Stimulated activated CD4-positive, alpha-beta T cell treated with anti-CD3 and anti-CD28 coated beads, Interleukin-2, amount 100 ng/mL, for 24 hours (primary cell): ENCODE measurements around the gene ABCA7.

Experiments used
- DNase-seq, 2 donors: peaks; one replicate each; pipeline ENCODE4 v3.0.0-alpha.2; 2020

ABCA7 gene, protein sequence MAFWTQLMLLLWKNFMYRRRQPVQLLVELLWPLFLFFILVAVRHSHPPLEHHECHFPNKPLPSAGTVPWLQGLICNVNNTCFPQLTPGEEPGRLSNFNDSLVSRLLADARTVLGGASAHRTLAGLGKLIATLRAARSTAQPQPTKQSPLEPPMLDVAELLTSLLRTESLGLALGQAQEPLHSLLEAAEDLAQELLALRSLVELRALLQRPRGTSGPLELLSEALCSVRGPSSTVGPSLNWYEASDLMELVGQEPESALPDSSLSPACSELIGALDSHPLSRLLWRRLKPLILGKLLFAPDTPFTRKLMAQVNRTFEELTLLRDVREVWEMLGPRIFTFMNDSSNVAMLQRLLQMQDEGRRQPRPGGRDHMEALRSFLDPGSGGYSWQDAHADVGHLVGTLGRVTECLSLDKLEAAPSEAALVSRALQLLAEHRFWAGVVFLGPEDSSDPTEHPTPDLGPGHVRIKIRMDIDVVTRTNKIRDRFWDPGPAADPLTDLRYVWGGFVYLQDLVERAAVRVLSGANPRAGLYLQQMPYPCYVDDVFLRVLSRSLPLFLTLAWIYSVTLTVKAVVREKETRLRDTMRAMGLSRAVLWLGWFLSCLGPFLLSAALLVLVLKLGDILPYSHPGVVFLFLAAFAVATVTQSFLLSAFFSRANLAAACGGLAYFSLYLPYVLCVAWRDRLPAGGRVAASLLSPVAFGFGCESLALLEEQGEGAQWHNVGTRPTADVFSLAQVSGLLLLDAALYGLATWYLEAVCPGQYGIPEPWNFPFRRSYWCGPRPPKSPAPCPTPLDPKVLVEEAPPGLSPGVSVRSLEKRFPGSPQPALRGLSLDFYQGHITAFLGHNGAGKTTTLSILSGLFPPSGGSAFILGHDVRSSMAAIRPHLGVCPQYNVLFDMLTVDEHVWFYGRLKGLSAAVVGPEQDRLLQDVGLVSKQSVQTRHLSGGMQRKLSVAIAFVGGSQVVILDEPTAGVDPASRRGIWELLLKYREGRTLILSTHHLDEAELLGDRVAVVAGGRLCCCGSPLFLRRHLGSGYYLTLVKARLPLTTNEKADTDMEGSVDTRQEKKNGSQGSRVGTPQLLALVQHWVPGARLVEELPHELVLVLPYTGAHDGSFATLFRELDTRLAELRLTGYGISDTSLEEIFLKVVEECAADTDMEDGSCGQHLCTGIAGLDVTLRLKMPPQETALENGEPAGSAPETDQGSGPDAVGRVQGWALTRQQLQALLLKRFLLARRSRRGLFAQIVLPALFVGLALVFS (N-terminal part only)

DNA sequence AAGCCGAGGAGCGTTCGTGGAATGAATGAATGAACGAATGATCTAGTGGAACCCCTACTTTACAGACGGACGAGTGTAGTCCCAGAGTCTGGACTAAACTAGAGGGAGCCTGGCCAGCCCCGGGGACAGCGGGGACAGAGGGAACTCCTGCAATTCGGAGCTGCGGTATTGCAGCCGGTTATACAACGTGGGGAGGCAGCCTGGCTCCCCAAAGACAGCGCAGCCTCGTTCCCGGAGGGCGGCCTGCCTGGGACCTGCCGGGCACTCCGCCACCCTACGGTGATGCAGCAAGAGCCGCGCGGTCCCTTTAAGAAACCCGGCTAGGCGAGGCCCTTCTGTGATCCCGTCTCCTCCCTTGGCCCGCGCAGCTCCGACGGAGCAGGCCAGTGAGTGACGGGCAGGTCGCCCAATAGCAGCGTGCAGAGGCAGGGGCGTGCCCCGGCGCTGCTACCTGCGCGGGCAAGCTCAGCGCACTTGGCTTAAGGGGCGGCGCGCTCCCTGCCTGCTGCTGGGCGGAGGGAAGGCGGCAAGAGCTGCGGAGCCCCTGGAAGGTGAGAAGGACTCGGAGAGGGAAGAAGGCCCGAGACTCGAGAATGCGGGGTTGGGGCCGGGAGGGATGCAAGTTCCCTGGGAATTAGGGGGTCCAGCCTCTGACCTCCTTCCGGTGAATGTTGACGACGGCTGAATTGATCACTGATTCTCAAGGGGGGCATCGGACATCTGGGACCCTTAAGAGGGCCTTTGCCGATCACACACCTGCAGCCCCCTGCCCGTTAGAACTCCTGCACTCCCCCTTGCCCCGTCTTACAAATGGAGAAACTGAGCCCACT is at the start of gene ABCA7:
Gene ABCA7, plus strand, starts transcription at position 462 of the 830 bp plus-strand sequence. CDS start 1,255 bp downstream, outside the sequence.
- peak; percentile 100 for DNase-seq

DNA sequence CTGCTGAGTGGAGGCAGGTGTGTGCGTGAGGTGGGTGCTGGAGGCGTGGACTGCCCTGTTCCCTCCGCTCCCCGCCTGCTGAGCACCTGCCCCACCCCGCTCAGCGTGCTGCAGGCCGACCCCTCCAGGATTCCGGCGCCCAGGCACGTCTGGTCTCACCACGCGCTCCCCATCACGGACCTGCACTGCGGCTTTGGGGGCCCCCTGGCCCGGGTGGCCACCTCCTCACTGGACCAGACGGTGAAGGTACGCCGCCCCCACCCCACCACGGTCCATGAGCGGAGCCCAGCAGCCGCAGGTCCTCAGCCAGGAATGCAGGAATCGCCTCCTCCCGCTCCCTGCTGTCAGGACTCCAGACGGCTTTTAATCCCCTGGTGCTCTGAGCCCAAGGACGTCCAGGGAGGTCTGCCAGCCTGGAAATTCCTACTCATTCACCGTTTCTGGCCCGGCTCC is 49.8 kb upstream of the ABCA7 start:
- DNase-seq, result no peak

DNA sequence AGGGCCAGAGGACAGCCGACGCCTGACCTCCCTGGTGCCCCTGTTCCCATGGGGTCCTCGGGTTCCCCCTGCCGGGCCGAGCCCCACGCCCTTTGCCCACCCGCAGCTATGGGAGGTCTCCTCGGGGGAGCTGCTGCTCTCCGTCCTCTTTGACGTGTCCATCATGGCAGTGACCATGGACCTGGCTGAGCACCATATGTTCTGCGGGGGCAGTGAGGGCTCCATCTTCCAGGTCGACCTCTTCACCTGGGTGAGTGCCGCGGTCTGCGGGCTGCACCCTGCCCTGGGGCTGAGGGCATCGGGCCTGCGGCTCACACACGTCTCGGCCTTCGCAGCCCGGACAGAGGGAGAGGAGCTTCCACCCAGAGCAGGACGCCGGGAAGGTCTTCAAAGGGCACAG is 49.2 kb upstream of the ABCA7 start:
- DNase-seq, result no peak

DNA sequence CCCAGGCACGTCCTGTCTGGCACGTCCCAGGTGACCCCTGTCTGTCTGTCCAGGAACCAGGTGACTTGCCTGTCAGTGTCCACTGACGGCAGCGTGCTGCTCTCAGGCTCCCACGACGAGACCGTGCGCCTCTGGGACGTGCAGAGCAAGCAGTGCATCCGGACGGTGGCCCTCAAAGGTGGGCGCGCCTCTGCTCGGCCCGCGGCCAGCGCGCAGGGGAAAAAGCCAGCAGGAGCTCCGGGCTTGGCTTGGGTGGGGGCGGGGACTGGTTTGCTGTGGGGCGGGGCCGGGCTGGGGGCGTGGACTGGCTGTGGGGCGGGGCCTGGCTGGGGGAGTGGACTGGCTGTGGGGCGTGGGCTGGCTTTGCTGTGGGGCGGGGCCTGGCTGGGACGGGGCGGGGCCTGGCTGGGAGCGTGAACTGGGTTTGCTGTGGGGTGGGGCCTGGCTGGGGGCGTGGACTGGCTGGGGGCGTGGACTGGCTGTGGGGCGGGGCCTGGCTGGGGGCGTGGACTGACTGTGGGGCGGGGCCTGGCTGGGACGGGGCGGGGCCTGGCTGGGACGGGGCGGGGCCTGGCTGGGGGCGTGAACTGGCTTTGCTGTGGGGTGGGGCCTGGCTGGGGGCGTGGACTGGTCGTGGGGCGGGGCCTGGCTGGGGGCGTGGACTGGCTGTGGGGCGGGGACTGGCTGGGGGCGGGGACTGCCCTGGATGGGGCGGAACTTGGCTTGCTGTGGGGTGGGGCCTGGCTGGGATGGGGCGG is 48.6 kb upstream of the ABCA7 start:
- DNase-seq, result peak; percentile 68 to 75

DNA sequence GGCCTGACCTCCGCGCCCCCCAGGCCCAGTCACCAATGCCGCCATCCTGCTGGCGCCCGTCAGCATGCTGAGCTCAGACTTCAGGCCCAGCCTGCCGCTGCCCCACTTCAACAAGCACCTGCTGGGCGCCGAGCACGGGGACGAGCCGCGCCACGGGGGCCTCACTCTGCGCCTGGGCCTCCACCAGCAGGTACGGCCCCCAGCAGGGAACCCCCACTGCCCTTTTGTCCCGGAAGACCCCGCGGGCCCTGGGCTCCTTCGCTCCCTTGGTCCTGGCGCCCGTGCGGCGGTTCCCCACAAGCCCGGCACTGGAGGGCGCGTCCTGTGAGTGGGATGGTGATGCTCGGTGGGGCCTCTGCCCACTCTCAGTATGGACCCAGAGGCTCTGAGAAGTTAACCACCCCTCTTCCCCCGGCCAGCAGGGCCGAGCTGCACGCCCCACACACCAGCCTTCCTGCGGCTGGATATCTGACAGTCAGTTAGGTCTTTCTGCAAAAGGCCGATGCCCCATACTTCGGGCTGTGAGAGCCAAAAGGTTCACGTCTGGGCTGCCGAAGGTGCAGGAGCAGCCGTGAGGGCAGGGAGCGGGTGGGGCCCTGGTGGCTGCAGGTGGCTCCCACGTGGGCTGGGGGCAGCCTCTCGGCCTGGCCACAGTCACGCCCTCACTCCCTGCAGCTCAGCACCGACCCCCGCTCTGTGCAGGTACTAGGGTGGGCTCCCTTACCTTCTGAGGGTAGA is 47.8 kb upstream of the ABCA7 start:
- DNase-seq, result no peak

DNA sequence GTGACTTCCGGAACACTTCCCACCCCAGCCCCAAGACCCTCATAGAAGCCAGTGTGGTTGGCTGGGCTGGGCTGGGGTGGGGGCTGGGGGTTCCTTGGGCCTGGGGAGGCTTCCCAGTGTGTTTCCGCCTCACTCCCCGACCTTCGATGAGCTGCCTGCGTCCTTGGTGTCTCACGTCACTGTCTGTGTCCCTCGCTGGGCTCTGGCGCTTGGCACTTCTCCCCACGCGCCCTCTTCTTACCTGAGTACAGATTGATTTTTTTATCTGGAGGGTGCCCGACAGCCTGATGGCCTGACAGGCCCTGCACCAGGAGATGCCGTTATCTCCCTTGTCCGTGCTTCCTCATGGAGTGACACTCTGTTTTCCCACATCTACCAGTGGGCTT is 47.2 kb upstream of the ABCA7 start:
- no peak for DNase-seq

DNA sequence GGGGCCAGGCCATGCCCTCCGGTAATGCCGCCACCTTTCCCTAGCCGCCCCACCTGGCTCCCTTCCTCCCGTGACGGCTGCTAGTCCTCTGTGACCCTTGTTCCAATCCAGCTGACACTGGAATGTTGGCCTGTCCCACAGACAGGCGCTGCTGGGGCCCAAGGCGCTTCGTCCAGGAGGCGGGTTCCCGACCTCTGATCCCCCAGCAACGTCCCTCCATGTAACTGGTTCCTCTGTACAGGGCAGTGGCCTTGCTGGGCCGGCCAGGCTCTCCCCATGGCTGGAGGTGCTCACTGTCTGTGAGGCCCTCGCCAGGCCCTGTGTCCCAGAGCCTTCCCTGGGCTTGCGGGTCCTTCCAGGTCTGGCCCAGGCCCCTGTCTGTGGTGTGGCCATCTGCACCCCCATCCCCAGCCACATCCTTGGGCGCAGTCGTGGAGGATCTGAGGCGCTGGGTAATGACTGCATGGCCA is 46.5 kb upstream of the ABCA7 start:
- no peak for DNase-seq

DNA sequence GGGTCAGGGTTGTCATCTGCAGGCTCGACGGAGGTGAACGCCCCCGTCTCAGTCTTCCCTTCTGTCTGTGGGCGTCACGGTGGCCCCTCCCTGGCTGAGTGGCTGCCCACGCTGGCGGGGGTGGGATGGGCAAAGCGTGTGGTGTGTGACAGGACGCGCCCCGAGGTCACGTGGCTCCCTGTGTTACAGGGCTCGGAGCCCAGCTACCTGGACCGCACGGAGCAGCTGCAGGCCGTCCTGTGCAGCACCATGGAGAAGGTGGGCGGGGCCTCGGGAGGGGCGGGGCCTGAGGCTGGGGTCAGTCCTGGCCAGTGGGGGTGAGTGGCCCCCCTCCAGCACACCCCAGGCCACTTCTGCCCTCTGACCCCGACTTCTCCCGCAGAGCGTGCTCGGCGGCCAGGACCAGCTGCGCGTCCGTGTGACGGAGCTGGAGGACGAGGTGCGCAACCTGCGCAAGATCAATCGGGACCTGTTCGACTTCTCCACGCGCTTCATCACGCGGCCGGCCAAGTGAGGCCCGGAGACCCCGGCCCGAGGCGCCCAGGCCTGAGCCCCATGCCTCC is 46.0 kb upstream of the ABCA7 start:
- no peak for DNase-seq

DNA sequence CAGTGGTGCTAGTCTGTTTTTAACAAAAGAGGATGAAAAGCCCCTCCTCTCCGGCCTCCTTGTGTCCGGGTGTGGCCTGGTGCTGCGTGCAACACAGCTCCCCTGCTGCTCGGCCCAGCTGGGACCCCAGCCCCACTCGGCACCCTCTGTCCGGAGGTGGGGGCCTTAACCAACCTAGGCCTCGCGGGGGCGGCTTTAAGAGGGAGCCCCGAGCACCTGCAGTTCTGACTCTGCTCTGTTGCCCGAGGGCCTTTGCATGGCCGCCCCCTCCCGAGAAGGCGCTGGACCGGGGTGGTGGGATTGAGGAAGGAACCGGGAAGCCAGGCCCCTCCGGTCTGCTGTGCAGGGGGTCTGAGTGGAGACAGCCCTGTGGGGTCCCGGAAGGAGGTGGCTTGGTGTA is 45.4 kb upstream of the ABCA7 start:
- DNase-seq, result no peak

DNA sequence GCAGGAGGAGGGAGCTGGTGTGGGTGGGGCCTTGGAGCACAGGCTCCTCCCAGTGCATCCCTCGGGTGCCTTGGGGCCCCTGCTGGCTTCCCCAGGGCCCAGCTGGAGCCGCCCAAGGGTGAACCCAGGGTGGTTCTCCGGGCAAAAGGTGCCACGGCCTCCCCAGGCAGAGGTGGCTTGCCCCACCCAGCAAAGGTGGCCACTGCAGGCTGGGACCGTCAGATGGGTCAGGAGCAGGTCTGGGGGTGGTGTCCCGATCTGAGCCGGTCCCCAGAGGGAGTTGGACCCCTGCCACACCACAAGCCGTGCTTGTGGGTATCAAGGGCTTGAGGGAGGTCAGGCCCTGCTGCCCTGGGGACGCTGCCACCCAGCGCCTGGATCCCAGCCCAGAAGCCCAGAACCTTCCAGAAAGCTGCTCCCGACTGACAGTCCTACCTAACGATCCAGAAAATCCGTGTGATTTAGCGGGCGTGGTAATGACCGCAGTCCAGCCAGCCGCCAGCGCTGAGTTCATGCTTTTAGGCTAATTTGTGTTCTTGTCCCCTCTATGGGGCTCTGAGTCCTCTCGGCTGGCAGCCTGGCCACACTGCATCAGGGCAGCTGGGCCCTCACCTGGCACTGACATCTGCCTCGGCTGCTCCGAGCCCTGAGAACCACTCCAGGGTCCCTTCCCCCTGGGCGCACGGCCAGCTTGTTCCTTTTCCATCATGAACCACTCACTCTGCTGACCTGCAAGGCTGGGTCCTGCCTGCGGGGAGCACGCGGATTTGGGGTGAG is 44.7 kb upstream of the ABCA7 start:
- no peak for DNase-seq

DNA sequence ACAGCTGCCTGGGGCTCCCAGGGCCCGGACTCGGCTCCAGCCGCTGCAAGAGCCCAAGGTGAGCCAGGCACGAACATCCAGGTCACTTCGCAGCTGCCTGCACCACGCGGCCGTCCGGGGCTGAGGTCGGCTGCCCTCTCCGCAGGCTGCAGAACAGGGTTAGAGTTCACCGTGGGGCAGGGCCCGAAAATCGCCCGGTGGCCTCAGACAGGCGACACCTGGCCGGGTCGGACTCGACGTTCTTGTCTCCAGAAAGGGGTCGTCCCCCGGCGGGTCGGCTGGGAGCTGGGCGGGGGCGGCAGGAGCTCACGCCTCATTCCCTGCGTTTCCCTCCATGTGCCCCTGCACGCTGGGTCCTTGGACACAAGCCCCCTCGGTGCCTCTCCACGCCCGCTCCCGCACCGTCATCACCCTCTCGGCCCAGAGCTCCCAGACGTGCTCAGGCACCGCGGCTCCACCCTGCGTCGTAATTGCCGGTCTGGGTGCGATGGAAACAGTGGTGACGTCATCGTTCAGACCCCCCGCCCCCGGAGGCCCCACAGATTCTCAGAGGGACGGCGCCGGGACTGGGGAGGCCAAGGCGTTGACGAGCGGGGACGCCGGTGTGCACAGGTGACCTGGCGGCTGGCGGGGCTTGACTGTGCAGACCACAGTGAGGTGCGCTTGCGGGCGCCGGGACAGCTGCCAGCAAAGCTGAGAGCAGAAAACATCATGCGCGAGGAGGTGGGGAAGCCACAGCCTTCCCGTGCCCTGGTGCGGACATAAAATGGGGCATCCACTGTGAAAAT is 43.7 kb upstream of the ABCA7 start:
- peak; percentile 64 to 69 for DNase-seq

DNA sequence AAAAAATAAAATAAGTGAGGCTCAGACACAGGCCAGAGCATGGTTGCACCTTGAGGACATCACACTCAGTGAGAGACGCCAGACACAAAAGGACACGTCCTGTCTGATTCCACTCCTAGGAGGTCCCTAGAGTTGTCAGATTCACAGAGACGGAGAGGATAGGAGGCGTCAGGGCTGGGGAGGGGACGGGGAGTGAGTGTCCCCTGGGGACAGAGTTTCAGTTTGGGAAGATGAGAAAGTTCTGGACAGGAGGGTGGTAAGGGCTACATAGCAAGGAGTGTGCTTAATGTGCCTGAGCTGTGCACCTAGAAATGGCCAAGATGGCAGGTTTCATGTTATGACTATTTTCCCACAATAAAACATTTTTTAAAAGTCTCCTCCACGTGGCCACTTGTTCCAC is 41.8 kb upstream of the ABCA7 start:
- no peak for DNase-seq

DNA sequence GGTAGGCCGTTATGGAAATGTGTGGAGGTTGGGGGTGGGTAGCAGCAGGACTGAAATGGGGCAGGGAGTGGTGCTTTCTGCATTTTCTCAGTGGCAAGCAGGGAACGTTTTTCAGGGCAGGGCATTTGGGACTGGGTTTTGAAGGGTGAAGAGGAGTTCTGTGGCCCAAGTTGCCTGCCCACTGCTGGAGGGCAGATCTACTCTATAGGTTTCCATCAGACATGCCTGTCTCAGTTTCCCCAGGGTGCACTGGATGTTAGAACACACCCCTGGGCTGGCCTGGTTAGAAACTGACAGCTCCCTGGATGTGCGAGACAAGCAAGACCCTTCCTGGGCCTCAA is 40.6 kb upstream of the ABCA7 start:
- no peak for DNase-seq

DNA sequence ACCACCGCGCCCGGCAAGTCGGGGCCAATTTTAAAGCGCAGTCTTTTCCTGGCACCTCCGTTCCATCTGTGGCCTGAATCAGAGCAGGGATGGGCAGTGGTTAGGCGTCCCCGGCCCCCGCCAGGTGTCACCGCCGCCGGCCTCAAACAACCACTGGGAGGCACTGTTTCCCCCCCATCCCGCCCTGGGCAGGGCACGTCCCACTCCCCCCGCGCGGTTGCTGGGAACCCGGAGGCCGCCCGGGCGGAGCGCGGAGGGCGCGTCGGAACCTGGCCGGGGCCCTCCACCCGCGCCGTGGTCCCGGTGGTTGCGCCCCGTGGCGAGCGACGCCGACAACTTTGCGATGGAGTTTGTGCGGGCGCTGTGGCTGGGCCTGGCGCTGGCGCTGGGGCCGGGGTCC is 39.8 kb upstream of the ABCA7 start, which contains the start of gene GRIN3B:
Gene GRIN3B, plus strand, starts transcription at position 325 of the 400 bp plus-strand sequence. Its CDS starts 19 bp downstream, at position 344.
- peak; percentile 72 to 80 for DNase-seq

DNA sequence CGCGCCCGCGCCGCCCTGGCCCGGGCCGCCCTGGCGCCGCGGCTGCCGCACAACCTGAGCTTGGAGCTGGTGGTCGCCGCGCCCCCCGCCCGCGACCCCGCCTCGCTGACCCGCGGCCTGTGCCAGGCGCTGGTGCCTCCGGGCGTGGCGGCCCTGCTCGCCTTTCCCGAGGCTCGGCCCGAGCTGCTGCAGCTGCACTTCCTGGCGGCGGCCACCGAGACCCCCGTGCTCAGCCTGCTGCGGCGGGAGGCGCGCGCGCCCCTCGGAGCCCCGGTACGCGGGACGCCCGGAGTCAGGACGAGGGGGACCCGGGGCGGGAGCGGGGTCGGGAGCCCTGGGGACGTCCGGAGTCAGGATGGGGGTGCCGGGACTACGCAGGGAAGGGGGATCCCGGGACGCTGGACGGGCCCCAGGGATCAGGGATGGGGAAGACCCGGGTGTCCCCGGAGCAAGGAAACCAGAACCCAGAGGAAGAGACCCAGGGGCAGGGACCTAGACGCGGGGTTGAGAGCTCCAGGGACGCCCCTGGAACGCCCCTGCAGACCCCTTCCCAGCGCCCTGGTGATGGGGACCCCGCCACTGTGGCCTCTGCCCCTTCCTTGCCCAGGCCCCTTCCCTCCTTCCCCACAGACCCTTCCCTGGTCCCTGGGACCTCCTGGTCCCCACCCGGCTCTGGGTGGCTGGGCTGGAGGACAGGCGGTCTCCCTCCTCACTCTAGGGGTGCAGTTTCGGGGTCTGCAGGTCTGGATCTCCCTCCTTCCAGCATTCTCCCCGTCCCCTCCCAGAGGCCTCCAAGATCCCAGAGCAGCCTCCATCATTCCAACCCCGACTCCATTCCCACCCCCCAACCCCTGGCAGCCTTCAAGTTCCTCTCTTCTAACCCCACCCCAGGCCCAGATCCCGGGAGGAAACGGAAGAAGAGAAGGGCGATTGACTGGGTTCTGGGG is 39.0 kb upstream of the ABCA7 start:
- DNase-seq, result no peak

DNA sequence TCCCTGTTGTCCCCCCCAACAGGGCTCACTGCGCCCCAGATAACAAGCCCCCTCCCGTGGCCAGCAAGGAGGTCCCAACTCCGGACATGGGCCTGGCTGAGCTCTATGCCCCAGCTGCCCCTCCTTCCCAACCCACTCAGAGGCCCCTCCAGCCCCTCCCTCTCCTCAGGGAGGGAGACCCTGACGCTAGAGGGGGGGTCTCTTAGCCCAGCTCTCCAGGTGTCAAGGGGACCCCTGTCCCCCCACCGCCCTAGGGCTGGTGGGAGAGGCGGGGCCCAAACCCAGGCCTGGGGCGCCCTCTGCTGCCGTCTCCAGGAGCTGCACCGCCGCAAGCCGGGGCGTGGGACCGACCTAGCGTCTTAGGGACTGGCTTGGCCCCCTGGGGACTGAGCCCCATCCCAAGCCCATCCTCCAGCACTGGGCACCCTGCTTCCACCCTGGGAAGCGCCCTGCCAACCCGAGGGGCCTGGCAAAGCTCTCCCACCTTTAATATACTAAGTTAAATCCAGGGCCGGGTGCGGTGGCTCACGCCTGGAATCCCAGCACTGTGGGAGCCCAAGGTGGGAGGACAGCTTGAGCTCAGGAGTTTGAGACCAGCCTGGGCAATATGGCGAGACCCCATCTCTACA is 38.3 kb upstream of the ABCA7 start:
- peak; percentile 80 to 81 for DNase-seq

DNA sequence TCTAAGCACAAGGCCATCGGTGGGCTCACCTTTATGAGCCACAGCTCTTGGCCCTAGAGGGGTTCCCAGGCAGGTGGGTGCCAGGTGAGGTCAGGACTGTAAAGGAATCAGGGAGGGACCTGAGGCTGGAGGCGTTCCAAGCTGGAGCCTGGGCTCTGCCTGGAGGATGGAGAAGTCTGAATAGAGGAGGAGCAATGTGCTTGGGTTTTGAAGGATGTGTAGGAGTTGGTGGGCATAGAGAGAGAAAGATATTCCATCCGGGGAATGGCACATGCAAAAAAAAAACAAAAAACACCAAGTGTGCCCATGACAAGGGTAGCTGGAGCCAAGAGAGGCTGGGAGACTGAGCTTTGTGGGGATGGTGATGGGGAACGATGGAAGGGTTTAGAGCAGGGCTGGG is 37.3 kb upstream of the ABCA7 start:
- no peak for DNase-seq
